Regular cardiac myocyte (primary cell): ENCODE results near the gene SPATA2L. TPM values are rescaled to one million over a fixed set of nuclear protein-coding genes. Genes with fewer than 3 reads are reported as not detected.

Experiments
- total RNA-seq: library from RNA; depleted of rRNA; stranded (reverse); fragments of >200 nt; gene quantifications from 2 replicates; pipeline ENCODE4 v1.2.3, GENCODE V29; 2014

The SPATA2L gene, protein sequence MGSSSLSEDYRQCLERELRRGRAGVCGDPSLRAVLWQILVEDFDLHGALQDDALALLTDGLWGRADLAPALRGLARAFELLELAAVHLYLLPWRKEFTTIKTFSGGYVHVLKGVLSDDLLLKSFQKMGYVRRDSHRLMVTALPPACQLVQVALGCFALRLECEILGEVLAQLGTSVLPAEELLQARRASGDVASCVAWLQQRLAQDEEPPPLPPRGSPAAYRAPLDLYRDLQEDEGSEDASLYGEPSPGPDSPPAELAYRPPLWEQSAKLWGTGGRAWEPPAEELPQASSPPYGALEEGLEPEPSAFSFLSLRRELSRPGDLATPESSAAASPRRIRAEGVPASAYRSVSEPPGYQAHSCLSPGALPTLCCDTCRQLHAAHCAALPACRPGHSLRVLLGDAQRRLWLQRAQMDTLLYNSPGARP
- total RNA-seq: 12.4 and 14.2 TPM in 2 replicates

DNA sequence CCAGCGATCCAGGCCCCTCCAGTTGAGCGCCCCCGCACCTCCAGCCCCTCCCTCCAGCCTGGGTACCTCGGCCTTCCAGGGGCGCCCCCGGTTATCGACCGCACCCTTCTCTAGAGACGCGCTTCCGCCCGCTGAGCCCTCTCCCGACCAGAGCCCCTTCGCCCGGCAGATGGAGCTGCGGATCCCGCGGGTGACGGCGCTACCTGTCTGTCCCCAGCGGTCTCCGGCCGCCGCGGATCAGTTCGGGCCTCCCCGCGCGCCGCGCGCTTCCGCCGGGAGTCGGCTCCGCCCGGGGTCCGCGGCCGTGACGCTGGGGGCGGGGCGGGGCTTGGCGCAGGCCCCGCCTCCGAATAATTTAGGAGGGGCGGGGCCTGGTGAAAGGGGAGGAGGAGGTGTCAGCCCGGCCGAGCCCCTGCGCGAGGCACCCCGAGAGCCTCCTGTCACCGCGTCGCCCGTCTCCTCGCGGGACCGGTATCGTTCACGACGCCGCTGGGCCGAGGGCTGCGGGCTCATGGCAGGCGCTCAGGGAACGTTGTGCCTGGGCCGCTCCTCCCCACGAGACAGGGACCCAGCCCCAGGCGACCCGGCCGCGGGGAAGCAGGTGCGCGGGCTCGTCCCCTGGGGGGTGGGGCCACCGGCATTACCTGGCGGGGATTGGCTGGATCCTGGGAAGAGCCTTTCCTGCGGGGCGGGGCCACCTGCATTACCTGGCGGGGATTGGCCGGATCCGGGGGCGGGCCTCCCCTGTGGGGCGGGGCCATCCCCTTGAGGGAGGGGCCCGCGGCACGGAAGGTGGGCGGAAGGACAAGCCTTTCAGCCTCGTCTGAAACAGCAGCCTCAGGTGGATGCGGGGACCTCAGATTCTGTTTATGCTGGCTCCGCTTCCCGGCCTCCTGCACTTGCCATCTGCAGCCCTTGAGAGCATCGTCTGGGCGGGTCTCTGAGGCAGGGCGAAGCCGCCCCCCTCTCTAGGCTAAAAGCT, at the start of gene SPATA2L:
SPATA2L (minus strand) TSS at position 281 of the 982 bp plus-strand sequence. CDS start 473 bp downstream, outside the sequence.

DNA sequence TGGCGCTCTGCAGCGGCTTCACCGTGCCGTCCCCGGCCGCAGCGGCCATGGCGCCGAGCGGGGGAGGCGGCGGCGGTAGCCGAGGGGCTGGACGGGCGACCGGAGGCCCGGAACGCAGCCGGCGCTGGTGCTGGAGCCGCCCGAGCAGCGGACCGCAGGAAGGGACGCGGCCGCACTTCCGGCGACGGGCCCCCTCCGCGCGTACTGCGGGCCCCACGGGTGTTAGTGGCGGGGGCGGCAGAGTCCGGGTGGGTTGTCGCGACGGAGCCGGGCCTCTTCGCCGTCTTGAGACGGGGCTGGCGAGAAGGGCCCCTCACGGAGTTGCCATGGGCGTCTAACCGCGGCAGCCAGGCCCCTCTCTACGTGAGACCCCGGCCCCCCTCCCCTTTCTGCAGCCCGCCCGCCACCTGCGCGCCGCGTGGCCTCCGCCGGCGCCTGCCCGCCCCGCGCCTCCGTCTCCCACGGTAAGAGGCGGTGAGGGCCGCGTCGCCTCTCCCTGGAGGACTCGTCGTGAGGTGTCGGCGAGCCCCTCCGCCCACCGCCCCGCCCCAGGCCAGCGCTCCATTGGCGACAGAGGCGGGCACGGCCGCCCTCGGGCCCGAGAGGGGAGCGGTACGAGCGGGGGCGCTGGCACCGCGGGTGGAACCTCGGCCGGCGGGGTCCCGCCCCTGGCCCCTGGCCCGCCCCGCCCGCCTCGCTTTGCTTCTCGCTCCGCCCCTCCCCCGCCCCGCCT, 19.5 kb upstream of the SPATA2L start, which contains the start of the genes VPS9D1 and ZNF276:
VPS9D1 (minus strand) TSS at position 86 of the 733 bp plus-strand sequence; CDS start at position 49, 37 bp downstream.
ZNF276 (plus strand) TSS at position 725 of the 733 bp plus-strand sequence. CDS start 104 bp downstream, outside the sequence.

DNA sequence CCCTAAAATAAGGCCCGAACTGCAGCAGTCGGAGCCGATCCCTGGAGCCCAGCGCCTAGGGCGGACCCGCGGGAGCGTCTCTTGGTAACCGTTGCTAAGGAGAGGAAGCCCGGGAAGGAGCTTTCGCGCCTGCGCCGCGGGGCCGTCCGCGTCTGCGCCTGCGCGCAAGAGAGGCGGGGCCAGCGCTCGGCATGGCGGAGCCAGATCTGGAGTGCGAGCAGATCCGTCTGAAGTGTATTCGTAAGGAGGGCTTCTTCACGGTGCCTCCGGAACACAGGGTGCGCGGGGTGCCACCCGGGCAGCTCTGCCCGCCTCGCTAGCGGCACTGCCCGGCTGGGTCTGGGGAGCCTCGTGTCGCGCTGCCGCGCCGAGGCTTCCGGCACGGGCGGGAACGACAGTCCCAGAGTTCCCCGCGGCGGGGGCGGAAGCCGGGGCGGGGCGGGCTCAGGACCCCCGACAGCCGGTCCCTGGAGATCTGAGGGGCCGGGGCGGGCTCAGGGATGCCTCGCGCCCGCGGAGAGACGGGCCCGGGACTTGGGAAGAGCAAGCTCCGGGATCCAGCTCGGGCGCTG, 14.9 kb downstream of the SPATA2L start, which contains the start of gene CDK10:
CDK10 (plus strand) TSS at position 170 of the 572 bp plus-strand sequence; CDS start at position 192, 22 bp downstream.

DNA sequence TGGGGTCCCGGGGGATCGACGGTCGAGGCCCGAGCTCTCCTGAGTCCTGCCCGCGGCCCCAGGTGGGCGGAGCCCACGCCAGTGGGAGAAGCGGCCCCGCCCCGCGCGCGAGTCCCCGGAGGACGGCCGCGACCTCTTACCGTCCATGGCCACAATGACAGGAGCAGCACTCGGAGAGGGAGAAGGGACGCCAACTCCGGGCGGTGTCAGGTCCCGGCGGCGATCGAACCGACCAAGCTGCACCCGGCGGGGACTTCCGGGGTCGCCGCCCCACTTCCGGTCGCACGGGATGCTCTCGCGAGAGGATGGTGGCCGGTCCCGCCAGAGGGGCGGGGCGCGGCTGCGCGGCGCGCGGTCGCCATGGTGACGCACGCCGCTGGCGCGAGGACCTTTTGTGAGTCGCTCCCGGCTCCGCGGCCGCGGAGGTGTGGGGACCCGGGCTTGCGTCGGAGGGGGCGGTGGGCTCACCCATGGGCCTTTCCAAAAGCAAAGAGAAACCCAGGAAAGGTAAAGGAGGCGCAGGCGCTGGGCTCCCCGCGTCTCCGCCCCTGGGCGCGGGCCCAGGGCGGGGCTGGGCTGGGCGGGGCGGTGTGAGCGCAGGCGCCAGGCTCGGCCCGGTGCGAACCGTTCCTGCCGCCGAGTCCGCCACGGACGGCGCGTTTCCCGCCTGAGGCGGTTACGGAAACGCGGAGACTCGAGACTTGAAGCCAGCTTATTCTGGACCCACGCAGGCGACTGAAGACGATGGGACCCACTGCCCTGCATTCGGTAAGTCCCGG, 43.9 kb downstream of the SPATA2L start, which contains the start of the genes CHMP1A and SPATA33:
CHMP1A (minus strand) TSS at position 267 of the 779 bp plus-strand sequence; CDS start at position 147, 120 bp downstream.
SPATA33 (plus strand) TSS at position 395 of the 779 bp plus-strand sequence; CDS start at position 471, 76 bp downstream.

Other genes with a start within 250 kb of the SPATA2L start
- 39.7 and 44.1 TPM in 2 replicates for gene ANKRD11, start 211.1 kb downstream of the SPATA2L start, total RNA-seq
- gene SPG7, start 193.3 kb downstream of the SPATA2L start, total RNA-seq: 102 and 104 TPM in 2 replicates
- gene RPL13, start 141.0 kb downstream of the SPATA2L start, total RNA-seq: 2,617 and 2,821 TPM in 2 replicates
- 8.2 and 11.3 TPM in 2 replicates for gene CPNE7, start 125.9 kb downstream of the SPATA2L start, total RNA-seq
- 0.56 TPM in 1 of 2 replicates, not detected in the other for gene DPEP1, start 88.1 kb downstream of the SPATA2L start, total RNA-seq
- gene CHMP1A, start 44.0 kb downstream of the SPATA2L start, total RNA-seq: 69.3 and 134 TPM in 2 replicates
- 1.1 and 2.9 TPM in 2 replicates for gene SPATA33, start 43.9 kb downstream of the SPATA2L start, total RNA-seq
- gene CDK10, start 15.0 kb downstream of the SPATA2L start, total RNA-seq: 39.9 and 55.2 TPM in 2 replicates
- gene VPS9D1, start 19.2 kb upstream of the SPATA2L start, total RNA-seq: 3.6 and 6.5 TPM in 2 replicates
- 9.9 and 10.2 TPM in 2 replicates for gene ZNF276, start 19.8 kb upstream of the SPATA2L start, total RNA-seq
- 5.6 and 17.4 TPM in 2 replicates for gene FANCA, start 114.9 kb upstream of the SPATA2L start, total RNA-seq
- 0.77 and 1.1 TPM in 2 replicates for gene SPIRE2, start 126.8 kb upstream of the SPATA2L start, total RNA-seq
- gene TCF25, start 171.9 kb upstream of the SPATA2L start, total RNA-seq: 175 and 185 TPM in 2 replicates
- 4.4 and 6.5 TPM in 2 replicates for gene MC1R, start 217.2 kb upstream of the SPATA2L start, total RNA-seq
- 119 and 496 TPM in 2 replicates for gene TUBB3, start 221.6 kb upstream of the SPATA2L start, total RNA-seq
- gene DEF8, start 247.1 kb upstream of the SPATA2L start, total RNA-seq: 68.8 and 84.0 TPM in 2 replicates